Measurements from ENCODE around the gene CTBP1. TPM values are rescaled to one million over a fixed set of nuclear protein-coding genes. Genes with fewer than 3 reads are reported as not detected.

The CTBP1 gene
- total RNA-seq, 2 donors from 2014 or later = 132 to 256 TPM

DNA sequence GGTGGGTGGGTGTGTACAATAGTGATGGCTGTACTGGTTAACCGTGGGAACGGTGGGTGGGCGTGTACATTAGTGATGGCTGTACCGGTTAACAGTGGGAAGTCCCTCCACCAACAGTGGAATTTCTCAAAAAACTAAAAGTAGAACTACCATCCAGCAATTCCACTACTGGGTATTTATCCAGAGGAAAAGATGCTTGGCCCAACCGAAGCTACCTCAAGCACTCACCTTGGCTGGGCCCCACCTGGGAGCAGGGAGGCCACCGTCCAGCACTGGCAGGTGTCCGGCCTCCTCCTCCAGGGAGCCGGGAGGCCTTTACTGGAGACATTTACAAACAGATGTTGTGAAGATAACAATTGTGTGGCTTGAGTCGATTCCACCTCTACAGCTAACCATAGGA, 34.8 kb upstream of the CTBP1 start:
- H3K4me3 ChIP-seq = no peak overlapping the region
- no peaks in the 10 kb centered on the region for H3K9me3 ChIP-seq
- peaks cover 0 to under 1% of the 10 kb centered on the region in 2 donors for H3K4me1 ChIP-seq (ENCODE audit: control insufficient read depth in 1 of 2, low read depth in 2 of 2)
- H3K36me3 ChIP-seq = no peaks in the 10 kb centered on the region
- no peak for ATAC-seq (ENCODE audit: insufficient number of reproducible peaks, low FRiP score, low read depth)
- H3K27me3 ChIP-seq (replicated peaks; ENCODE audit: insufficient read depth) = no peaks in the 10 kb centered on the region
- DNase-seq (ENCODE audit: low spot score) = no peak
- H3K27ac ChIP-seq = no peak overlapping the region
- TF ChIP-seq, protein P1, sequence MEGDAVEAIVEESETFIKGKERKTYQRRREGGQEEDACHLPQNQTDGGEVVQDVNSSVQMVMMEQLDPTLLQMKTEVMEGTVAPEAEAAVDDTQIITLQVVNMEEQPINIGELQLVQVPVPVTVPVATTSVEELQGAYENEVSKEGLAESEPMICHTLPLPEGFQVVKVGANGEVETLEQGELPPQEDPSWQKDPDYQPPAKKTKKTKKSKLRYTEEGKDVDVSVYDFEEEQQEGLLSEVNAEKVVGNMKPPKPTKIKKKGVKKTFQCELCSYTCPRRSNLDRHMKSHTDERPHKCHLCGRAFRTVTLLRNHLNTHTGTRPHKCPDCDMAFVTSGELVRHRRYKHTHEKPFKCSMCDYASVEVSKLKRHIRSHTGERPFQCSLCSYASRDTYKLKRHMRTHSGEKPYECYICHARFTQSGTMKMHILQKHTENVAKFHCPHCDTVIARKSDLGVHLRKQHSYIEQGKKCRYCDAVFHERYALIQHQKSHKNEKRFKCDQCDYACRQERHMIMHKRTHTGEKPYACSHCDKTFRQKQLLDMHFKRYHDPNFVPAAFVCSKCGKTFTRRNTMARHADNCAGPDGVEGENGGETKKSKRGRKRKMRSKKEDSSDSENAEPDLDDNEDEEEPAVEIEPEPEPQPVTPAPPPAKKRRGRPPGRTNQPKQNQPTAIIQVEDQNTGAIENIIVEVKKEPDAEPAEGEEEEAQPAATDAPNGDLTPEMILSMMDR (IDR thresholded peaks at IDR 0.05) = no peak

DNA sequence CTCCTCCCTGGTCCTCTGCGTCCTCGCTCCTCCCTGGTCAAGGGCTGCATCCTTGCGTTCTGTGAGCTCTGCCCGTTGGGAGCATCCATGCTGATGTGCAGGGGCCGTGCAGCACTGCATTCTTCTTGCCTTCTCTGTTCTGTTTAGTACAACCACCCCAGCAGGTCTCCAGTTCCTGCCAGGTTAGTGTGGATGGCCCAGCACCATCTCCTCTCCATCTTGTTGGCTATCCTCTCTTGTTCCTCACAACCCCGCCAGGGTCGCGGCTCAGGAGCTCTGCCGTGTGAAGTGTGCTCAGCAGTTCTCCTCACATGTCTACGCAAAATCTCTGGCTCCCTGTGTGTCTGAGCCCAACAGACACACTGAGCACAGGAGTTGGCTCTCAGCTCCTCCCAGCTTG, 30.3 kb upstream of the CTBP1 start:
- H3K4me1 ChIP-seq (ENCODE audit: control insufficient read depth in 1 of 2, low read depth in 2 of 2) = no peaks in the 10 kb centered on the region
- no peak overlapping the region for H3K27ac ChIP-seq
- DNase-seq (ENCODE audit: low spot score) (no peak), ATAC-seq (ENCODE audit: insufficient number of reproducible peaks, low FRiP score, low read depth) (no peak)
- no peaks in the 10 kb centered on the region for H3K27me3 ChIP-seq (replicated peaks; ENCODE audit: insufficient read depth)
- H3K4me3 ChIP-seq = no peak overlapping the region
- TF ChIP-seq, protein P1 (IDR thresholded peaks at IDR 0.05) = no peak
- H3K36me3 ChIP-seq = no peaks in the 10 kb centered on the region
- H3K9me3 ChIP-seq = no peaks in the 10 kb centered on the region

DNA sequence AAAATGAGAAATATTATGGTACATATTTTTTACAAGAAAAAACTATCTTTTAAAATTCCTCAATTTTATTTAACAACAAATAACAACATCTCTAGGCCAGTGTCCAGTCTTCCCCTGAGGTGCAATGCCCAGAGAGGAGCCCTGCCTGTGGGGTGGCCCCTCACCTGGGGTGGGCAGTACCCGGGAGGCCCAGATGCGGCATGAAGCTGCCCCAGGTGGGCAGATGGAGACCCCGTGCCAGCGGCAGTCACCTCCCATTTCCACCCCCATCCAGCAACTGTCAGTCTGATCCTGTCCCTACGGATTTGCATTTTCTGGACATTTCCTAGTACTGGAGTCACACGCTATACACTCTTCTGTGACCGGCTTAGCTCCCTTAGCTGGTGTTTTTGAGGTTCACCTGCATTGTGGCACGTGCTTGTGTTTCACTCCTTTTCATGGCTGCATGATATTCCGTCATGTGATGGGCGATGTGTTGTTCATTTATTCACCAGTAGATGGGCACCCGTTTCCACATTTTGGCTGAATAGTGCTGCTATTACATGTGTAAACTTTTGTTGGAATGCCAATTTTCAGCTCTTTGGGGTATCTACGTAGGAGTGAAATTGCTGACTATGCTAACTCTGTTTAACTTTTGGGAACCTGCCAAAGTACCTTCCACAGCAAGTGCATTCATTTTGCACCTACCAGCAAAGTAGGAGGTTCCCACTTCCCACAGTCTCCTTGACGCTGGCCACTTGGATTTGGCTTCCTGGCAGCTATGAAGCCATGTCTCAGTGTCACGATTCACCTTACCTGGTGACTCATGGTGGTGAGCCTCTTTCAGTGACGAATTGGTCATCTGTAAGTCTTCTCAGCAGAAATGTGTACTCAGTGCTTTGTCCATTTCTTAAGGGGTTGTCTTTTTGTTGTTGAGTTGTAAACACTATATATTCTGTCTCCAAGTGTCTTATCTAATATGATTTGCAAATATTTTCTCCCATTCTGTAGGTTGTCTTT, 29.0 kb upstream of the CTBP1 start:
- H3K4me3 ChIP-seq = no peak overlapping the region
- no peaks in the 10 kb centered on the region for H3K36me3 ChIP-seq
- DNase-seq (ENCODE audit: low spot score) (no peak), ATAC-seq (ENCODE audit: insufficient number of reproducible peaks, low FRiP score, low read depth) (peak; percentile 55)
- H3K27ac ChIP-seq = no peak overlapping the region
- TF ChIP-seq, protein P1 (IDR thresholded peaks at IDR 0.05) = no peak
- no peaks in the 10 kb centered on the region for H3K9me3 ChIP-seq
- no peaks in the 10 kb centered on the region for H3K27me3 ChIP-seq (replicated peaks; ENCODE audit: insufficient read depth)
- no peaks in the 10 kb centered on the region for H3K4me1 ChIP-seq (ENCODE audit: control insufficient read depth in 1 of 2, low read depth in 2 of 2)

DNA sequence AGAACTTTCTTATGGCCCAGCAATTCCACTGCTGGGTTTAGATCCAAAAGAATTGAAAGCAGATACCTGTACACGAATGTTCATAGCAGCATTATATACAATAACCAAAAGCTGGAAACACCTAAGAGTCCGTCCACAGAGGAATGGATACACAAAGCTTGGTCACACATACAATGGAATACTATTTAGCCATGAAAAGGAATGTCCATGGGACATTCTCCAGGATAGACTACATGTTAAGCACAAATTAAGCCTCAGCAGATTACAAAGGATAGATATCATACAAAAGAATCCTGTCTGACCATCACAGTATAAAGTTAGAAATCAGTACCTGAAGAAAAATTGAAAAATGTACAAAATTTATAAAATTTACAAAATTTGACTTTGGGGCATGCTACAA, 28.1 kb upstream of the CTBP1 start:
- DNase-seq (ENCODE audit: low spot score) (no peak), ATAC-seq (ENCODE audit: insufficient number of reproducible peaks, low FRiP score, low read depth) (no peak)

DNA sequence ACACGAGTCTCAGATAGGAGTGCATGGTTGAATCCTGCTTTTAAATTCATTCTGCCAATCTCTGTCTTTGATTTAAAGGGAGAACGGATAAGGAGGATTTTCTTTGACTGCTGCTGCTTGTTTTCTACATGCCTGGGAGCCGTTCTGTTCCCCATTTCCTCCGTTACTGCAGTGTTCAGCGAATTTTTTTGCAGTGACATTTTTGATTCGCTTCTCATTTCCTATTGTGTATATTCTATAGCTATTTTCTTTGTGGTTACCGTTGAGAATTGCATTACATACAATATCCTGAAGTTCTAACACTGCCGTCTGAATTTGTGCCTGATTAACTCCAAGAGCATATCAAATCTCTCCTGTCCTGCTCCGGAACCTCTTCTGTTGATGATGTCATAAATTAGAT, 25.9 kb upstream of the CTBP1 start:
- no peak overlapping the region for H3K4me3 ChIP-seq
- H3K9me3 ChIP-seq = no peaks in the 10 kb centered on the region
- H3K4me1 ChIP-seq (ENCODE audit: control insufficient read depth in 1 of 2, low read depth in 2 of 2) = no peaks in the 10 kb centered on the region
- ATAC-seq (ENCODE audit: insufficient number of reproducible peaks, low FRiP score, low read depth) (no peak), DNase-seq (ENCODE audit: low spot score) (no peak)
- TF ChIP-seq, protein P1 (IDR thresholded peaks at IDR 0.05) = no peak
- no peaks in the 10 kb centered on the region for H3K36me3 ChIP-seq
- no peak overlapping the region for H3K27ac ChIP-seq
- H3K27me3 ChIP-seq (replicated peaks; ENCODE audit: insufficient read depth) = no peaks in the 10 kb centered on the region

More for the DNA sequence above, 28.1 kb upstream of the CTBP1 start:
- H3K4me3 ChIP-seq = no peak overlapping the region
- TF ChIP-seq, protein P1 (IDR thresholded peaks at IDR 0.05) = no peak
- no peaks in the 10 kb centered on the region for H3K27me3 ChIP-seq (replicated peaks; ENCODE audit: insufficient read depth)
- H3K4me1 ChIP-seq (ENCODE audit: control insufficient read depth in 1 of 2, low read depth in 2 of 2) = no peaks in the 10 kb centered on the region
- no peak overlapping the region for H3K27ac ChIP-seq
- H3K36me3 ChIP-seq = no peaks in the 10 kb centered on the region
- no peaks in the 10 kb centered on the region for H3K9me3 ChIP-seq
